Mucosa of rectum (tissue), 2 donors: ENCODE data around the gene SEPTIN5.

Experiments
- H3K27ac ChIP-seq, 2 donors: one replicate each; pipeline ENCODE4 v1.7.0; 2013; ENCODE audit warnings: inconsistent platforms in 2 of 2, low read depth in 2 of 2, low read length in 2 of 2
- H3K27me3 ChIP-seq, 2 donors: one replicate each; pipeline ENCODE4 v1.7.0; 2013; ENCODE audit warnings: low read length in 2 of 2; ENCODE audit not compliant: control insufficient read depth in 2 of 2, insufficient read depth in 2 of 2
- H3K36me3 ChIP-seq, 2 donors: one replicate each; pipeline ENCODE4 v1.7.0; 2013; ENCODE audit warnings: low read length in 2 of 2; ENCODE audit not compliant: control insufficient read depth in 2 of 2, insufficient read depth in 2 of 2
- H3K4me1 ChIP-seq, 2 donors: one replicate each; pipeline ENCODE4 v1.7.0; 2013; ENCODE audit warnings: low read length in 2 of 2, mild to moderate bottlenecking in 1 of 2; ENCODE audit not compliant: control insufficient read depth in 2 of 2, insufficient read depth in 2 of 2
- H3K4me3 ChIP-seq, 2 donors: one replicate each; pipeline ENCODE4 v1.7.0; 2013; ENCODE audit warnings: low read length in 2 of 2
- H3K9ac ChIP-seq, 2 donors: one replicate each; pipeline ENCODE4 v1.7.0; 2013; ENCODE audit warnings: low read length in 2 of 2, low read depth in 1 of 2, mild to moderate bottlenecking in 1 of 2
- H3K9me3 ChIP-seq, 2 donors: one replicate each; pipeline ENCODE4 v1.7.0; 2013; ENCODE audit warnings: low read length in 2 of 2; ENCODE audit not compliant: control insufficient read depth in 2 of 2
- donor health status: healthy.
- donor health status: Normal muscosa, but diverticular disease.

SEPTIN5 gene

DNA sequence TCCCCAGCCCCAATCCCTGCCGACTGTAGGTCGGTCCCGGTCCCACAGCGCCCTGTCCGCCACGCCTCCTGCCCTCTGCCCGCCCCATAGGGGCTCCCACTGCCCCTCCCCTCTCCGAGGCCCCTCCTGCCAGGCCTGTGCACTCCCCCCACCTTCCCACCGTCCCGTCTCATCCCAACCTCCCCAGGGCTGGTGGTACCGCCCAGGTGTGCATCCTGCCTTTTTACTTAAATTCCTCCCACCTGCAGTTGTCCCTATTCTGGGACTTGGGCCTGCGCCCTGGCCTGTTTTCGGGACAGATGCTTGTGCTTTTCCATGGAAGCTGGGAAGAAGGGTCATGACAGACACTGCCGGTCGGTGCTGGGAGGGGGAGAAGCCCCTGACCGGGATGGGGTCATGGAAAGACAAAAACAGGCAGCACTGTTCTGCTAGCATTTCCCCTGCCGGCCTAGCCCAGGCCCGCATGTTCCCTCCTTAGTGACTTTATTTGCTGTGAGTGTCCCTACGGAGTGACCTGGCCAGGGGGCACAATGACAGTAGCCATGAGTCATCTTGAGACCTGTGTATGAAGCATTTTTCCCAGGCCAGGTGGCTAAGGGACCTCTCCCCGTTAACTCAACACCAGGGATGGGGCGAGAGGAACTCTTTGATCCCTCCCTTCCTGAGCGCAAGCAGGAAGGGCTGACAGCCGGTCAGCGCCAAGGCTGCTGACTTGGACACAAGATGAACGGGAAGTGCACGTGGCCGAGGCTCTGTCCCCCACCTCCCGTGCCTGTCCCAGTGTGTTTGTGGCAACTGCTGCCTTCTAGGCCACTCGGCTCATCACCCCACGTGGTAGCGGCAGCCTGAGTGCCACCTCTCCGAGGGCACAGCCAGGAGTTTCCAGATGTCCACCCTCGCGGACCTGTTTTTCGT is 53.4 kb downstream of the SEPTIN5 start:
- Histone ChIP-seq H3K9ac (no peak overlapping the region), H3K9me3 (no peaks in the 10 kb centered on the region), H3K36me3 (no peaks in the 10 kb centered on the region), H3K27ac (no peak overlapping the region), H3K4me1 (peaks cover 0 to 3% of the 10 kb centered on the region in 2 donors), H3K27me3 (peaks cover 49 to 68% of the 10 kb centered on the region in 2 donors), H3K4me3 (no peak overlapping the region)

DNA sequence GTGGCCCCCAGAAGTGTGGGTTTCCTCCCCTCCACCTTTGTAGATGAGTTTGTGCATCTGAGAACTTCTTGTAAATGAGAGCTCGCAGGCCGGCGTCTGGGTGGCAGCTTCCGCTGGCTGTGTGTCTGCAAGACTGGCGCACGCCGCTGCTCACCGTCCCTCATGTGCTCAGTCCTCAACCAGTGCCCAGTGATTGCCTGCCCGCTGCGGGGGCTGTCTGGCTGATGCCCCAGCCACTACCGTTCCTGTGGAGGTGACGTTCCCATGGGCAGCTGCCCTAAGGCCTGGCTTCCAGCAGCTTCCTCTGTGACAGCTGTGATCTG is 55.1 kb downstream of the SEPTIN5 start:
- Histone ChIP-seq H3K27ac (no peak overlapping the region), H3K4me1 (peaks cover 0 to 3% of the 10 kb centered on the region in 2 donors), H3K9ac (no peak overlapping the region), H3K27me3 (peaks cover 40 to 56% of the 10 kb centered on the region in 2 donors), H3K9me3 (no peaks in the 10 kb centered on the region), H3K4me3 (no peak overlapping the region), H3K36me3 (no peaks in the 10 kb centered on the region)

DNA sequence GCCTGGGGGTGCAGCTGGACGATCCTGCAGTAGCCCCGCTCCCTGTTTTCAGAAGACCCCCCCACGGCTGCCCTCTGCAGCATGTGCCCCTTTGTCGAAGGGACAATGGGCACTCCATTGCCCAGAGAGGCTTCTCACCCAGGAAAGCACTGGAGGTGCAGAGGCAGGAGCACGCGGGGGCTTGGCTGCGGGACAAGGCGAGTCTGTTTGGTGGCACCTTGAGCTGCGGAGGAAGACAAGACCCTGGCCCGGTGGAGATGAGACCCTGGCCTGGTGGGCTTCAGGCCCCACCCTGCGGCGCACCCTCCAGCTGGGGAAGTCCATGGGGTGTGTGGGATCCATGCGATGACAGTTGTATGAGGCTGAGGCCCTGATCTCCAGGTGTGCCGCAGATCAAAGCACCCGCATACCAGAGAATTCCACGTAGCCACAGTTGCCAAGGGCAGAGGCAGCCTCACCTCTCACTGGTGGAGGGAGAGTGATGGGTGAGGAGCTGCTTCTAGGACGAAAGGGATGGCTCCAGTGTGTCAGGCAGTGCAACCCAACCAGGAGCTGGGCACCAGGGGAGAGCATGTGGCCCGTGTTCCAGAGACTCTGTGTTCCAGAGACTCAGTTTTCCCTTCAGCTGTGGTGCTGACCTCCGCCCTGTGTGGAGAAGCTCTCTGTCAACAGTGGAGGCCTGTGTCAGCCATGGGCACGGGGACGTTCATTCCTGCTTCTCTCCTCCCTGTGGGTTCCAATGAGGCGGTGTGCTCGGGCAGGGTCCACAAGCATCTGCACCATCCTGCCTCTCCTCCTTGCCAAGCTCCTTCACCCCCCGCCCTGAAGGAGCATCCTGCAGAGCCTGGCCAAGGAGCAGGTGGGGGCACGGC is 56.3 kb downstream of the SEPTIN5 start:
- H3K27me3 ChIP-seq: peaks cover 30 to 47% of the 10 kb centered on the region in 2 donors
- H3K9me3 ChIP-seq: no peaks in the 10 kb centered on the region
- H3K36me3 ChIP-seq: no peaks in the 10 kb centered on the region

GRCh38 chr22:19772422-19772672 is 58.0 kb downstream of the SEPTIN5 start:
- Histone ChIP-seq H3K27ac (no peak overlapping the region), H3K4me1 (no peaks in the 10 kb centered on the region), H3K27me3 (peaks cover 27 to 44% of the 10 kb centered on the region in 2 donors), H3K36me3 (no peaks in the 10 kb centered on the region), H3K9me3 (no peaks in the 10 kb centered on the region), H3K9ac (no peak overlapping the region), H3K4me3 (no peak overlapping the region)

More for the DNA sequence above, 56.3 kb downstream of the SEPTIN5 start:
- no peak overlapping the region for H3K4me3 ChIP-seq
- H3K4me1 ChIP-seq: peaks cover 0 to 3% of the 10 kb centered on the region in 2 donors
- no peak overlapping the region for H3K9ac ChIP-seq
- no peak overlapping the region for H3K27ac ChIP-seq
